ENCODE measurements around the gene B3GALNT1.

B3GALNT1 gene

GRCh38 chr3:161101609-161102008 is 3.5 kb downstream of the B3GALNT1 start:
- Histone ChIP-seq H3K79me2 (no peaks in the 10 kb centered on the region), H3K36me3 (ENCODE audit: control insufficient read depth, insufficient read depth, low read length) (no peaks in the 10 kb centered on the region), H3K9ac (no peak overlapping the region), H3K4me1 (peaks cover 5% of the 10 kb centered on the region), H2AFZ (no peak overlapping the region), H3K4me3 (ENCODE audit: low read depth, low read length) (no peak overlapping the region), H3K27me3 (ENCODE audit: control insufficient read depth, insufficient read depth, low read length) (no peaks in the 10 kb centered on the region), H3K27ac (no peak overlapping the region), H3K9me3 (ENCODE audit: control insufficient read depth, low read length) (no peaks in the 10 kb centered on the region), H3K4me2 (ENCODE audit: low read length) (no peak overlapping the region)
- no peak for TF ChIP-seq CTCF (IDR thresholded peaks at IDR 0.05)

GRCh38 chr3:161100994-161101393 is 4.2 kb downstream of the B3GALNT1 start:
- Histone ChIP-seq H3K9ac (no peak overlapping the region), H3K36me3 (ENCODE audit: control insufficient read depth, insufficient read depth, low read length) (no peaks in the 10 kb centered on the region), H3K4me1 (peaks cover 5% of the 10 kb centered on the region), H3K4me3 (ENCODE audit: low read depth, low read length) (no peak overlapping the region), H3K27ac (no peak overlapping the region), H3K4me2 (ENCODE audit: low read length) (no peak overlapping the region), H3K9me3 (ENCODE audit: control insufficient read depth, low read length) (no peaks in the 10 kb centered on the region), H3K79me2 (no peaks in the 10 kb centered on the region), H3K27me3 (ENCODE audit: control insufficient read depth, insufficient read depth, low read length) (no peaks in the 10 kb centered on the region), H2AFZ (no peak overlapping the region)
- no peak for TF ChIP-seq CTCF (IDR thresholded peaks at IDR 0.05)

- H3K27me3 ChIP-seq (ENCODE audit: control insufficient read depth, insufficient read depth, low read length) = no peaks in the 10 kb centered on the region
- TF ChIP-seq CTCF (IDR thresholded peaks at IDR 0.05) = peak; percentile 11
- H3K36me3 ChIP-seq (ENCODE audit: control insufficient read depth, insufficient read depth, low read length) = no peaks in the 10 kb centered on the region
- no peak overlapping the region for H3K4me3 ChIP-seq (ENCODE audit: low read depth, low read length)
- no peaks in the 10 kb centered on the region for H3K79me2 ChIP-seq
- no peak overlapping the region for H3K4me2 ChIP-seq (ENCODE audit: low read length)
- no peaks in the 10 kb centered on the region for H3K4me1 ChIP-seq
- H2AFZ ChIP-seq = no peak overlapping the region
- no peaks in the 10 kb centered on the region for H3K9me3 ChIP-seq (ENCODE audit: control insufficient read depth, low read length)
- no peak overlapping the region for H3K27ac ChIP-seq
- H3K9ac ChIP-seq = no peak overlapping the region
Measured at GRCh38 chr3:161096771-161097367, 8.3 kb downstream of the B3GALNT1 start.

- no peak overlapping the region for H3K27ac ChIP-seq
- no peak overlapping the region for H3K4me2 ChIP-seq (ENCODE audit: low read length)
- no peaks in the 10 kb centered on the region for H3K4me1 ChIP-seq
- H2AFZ ChIP-seq = no peak overlapping the region
- no peaks in the 10 kb centered on the region for H3K79me2 ChIP-seq
- no peaks in the 10 kb centered on the region for H3K9me3 ChIP-seq (ENCODE audit: control insufficient read depth, low read length)
- H3K9ac ChIP-seq = no peak overlapping the region
- TF ChIP-seq CTCF (IDR thresholded peaks at IDR 0.05) = no peak
- H3K27me3 ChIP-seq (ENCODE audit: control insufficient read depth, insufficient read depth, low read length) = no peaks in the 10 kb centered on the region
- H3K36me3 ChIP-seq (ENCODE audit: control insufficient read depth, insufficient read depth, low read length) = no peaks in the 10 kb centered on the region
- H3K4me3 ChIP-seq (ENCODE audit: low read depth, low read length) = no peak overlapping the region
Measured at GRCh38 chr3:161093895-161094294, 11.3 kb downstream of the B3GALNT1 start.

GRCh38 chr3:161084277-161084676 is 20.9 kb downstream of the B3GALNT1 start:
- Histone ChIP-seq H3K4me1 (no peaks in the 10 kb centered on the region), H3K9me3 (ENCODE audit: control insufficient read depth, low read length) (no peaks in the 10 kb centered on the region), H3K27me3 (ENCODE audit: control insufficient read depth, insufficient read depth, low read length) (no peaks in the 10 kb centered on the region), H3K4me2 (ENCODE audit: low read length) (no peak overlapping the region), H2AFZ (no peak overlapping the region), H3K36me3 (ENCODE audit: control insufficient read depth, insufficient read depth, low read length) (no peaks in the 10 kb centered on the region), H3K27ac (no peak overlapping the region), H3K4me3 (ENCODE audit: low read depth, low read length) (no peak overlapping the region), H3K79me2 (no peaks in the 10 kb centered on the region), H3K9ac (no peak overlapping the region)
- no peak for TF ChIP-seq CTCF (IDR thresholded peaks at IDR 0.05)
